Activated naive CD4-positive, alpha-beta T cell treated with anti-CD3 and anti-CD28 coated beads, Interleukin-2, amount 50 U/mL, for 72 hours (primary cell): ENCODE results near the gene GRHL1. TPM values are rescaled to one million over a fixed set of nuclear protein-coding genes. Genes with fewer than 3 reads are reported as not detected.

Source experiments
- ATAC-seq, 2 donors: fragments of 150-1000 bp; cut with Tn5 transposase; 2 replicates each; pipeline ENCODE4 v1.10.0; 2021; ENCODE audit warnings: mild to moderate bottlenecking in 2 of 2, moderate library complexity in 2 of 2
- DNase-seq, 2 donors: peaks; one replicate each; pipeline ENCODE4 v3.0.0; 2021 to 2022; ENCODE audit warnings: low spot score in 2 of 2
- H3K27ac Mint-ChIP-seq, 2 donors: one replicate each; pipeline ENCODE4 v1.8.0; 2022; ENCODE audit warnings: mild to moderate bottlenecking in 2 of 2, mixed read lengths in 2 of 2
- H3K36me3 Mint-ChIP-seq, 2 donors: one replicate each; pipeline ENCODE4 v1.8.0; 2022; ENCODE audit warnings: mixed read lengths in 2 of 2
- H3K9me3 Mint-ChIP-seq, 2 donors: one replicate each; pipeline ENCODE4 v1.8.0; 2022; ENCODE audit warnings: mixed read lengths in 2 of 2
- total RNA-seq, 2 donors: library from RNA; stranded (reverse); gene quantifications; one replicate each; pipeline ENCODE4 v1.2.3, GENCODE V29; 2022

The GRHL1 gene
- total RNA-seq, 2 donors from 2014 or later: 0.59 to 0.88 TPM

DNA sequence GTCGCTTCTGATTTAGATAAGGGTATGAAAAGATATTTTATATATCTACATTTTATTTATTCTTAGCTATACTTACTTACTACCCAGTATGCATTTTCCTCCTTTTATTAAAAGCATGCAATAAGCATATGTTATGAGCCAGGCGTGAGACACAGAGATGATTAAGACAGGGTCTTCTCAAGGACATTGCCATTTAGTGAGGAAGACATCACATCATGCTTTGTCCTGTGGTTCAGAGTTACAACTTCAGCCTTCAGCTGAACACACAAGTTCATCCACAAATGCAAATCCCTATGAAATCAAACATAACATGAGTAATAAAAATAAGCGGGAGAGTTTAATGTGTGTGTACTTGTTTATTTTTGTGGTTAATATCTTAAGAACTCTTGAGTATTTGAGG lies 30.2 kb downstream of the GRHL1 start:
- no peak for ATAC-seq
- Mint-ChIP-seq H3K36me3 (peaks cover 0 to 16% of the 10 kb centered on the region in 2 donors), H3K27ac (no peak overlapping the region), H3K9me3 (peaks cover 0 to 5% of the 10 kb centered on the region in 2 donors)
- DNase-seq: no peak

DNA sequence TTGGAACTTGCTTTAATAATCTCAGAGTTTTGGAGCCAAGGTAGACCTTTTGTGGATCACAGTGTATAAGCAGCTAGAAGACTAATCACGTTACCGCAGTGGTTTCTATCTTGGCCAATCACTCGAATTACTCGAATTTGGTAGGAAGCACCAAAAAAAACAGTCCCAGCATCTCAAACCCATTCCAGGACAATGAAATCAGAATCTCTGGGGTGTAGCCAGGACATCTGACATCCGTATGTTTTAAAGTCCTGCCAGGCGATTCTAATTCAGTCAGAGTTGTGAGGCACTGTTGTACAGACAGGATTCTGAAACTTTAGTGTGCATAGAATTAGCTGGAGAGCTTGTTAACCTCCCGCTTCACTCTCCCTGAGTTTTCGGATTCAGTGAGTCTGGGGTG lies 30.8 kb downstream of the GRHL1 start:
- Mint-ChIP-seq H3K27ac (no peak overlapping the region), H3K36me3 (peaks cover 0 to 15% of the 10 kb centered on the region in 2 donors), H3K9me3 (peaks cover 0 to 5% of the 10 kb centered on the region in 2 donors)
- ATAC-seq (no peak), DNase-seq (no peak)

DNA sequence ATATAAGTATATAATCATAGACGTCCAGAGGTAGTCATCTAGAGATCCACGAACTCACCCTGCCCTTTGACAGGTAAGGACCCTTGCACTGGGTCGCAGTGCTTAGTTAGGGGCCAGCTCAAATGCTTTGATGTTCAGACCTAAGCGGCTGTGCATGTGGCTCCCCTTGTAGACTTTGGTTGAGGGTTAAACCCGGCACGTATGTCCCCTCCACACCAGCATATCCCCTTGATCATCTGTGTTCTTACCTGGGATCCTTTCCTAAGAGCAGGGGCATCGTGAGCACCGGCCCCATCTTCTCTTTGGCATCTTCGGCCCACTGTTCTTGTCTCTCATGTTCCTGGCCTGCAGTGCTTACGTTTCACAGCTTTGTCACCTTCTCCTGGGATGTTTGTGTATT lies 31.4 kb downstream of the GRHL1 start:
- DNase-seq: no peak
- H3K9me3 Mint-ChIP-seq: peaks cover 0 to 5% of the 10 kb centered on the region in 2 donors
- H3K36me3 Mint-ChIP-seq: peaks cover 0 to 9% of the 10 kb centered on the region in 2 donors

DNA sequence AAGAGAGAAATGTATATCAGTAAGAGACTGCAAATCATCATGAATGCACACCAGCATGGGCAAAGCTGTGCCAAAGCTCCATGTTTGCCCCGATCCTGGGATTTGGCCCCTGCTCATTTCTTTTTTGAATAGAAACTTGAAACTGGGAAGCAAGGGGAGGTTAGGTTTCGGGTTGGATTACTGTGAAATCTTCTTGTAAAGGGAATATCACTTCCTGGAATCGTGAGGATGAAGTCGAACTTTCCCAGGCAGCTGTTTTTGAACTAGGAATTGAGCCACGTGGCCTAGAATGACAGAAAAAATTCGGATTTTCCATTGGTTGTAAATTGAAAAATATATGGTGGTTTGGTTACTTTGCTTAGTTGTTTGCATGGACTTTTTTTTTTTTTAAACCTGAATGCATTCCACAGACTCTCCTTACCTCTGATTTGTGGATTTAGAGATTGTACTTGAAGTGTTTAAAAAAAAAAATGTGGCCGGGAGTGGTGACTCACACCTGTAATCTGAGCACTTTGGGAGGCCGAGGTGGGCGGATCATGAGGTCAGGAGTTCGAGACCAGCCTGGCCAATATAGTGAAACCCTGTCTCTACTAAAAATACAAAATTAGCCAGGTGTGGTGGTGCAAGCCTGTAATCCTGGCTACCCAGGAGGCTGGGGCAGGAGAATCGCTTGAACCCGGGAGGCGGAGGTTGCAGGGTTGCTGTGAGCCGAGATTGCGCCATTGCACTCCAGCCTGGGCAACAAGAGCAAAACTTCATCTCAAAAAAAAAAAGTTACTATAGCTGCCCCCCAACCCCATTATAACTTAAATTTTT lies 32.1 kb downstream of the GRHL1 start:
- ATAC-seq (no peak), DNase-seq (no peak)
- Mint-ChIP-seq H3K27ac (no peak overlapping the region), H3K9me3 (no peaks in the 10 kb centered on the region), H3K36me3 (peaks cover 0 to 2% of the 10 kb centered on the region in 2 donors)

More for the DNA sequence above, 31.4 kb downstream of the GRHL1 start:
- ATAC-seq: no peak
- no peak overlapping the region for H3K27ac Mint-ChIP-seq

DNA sequence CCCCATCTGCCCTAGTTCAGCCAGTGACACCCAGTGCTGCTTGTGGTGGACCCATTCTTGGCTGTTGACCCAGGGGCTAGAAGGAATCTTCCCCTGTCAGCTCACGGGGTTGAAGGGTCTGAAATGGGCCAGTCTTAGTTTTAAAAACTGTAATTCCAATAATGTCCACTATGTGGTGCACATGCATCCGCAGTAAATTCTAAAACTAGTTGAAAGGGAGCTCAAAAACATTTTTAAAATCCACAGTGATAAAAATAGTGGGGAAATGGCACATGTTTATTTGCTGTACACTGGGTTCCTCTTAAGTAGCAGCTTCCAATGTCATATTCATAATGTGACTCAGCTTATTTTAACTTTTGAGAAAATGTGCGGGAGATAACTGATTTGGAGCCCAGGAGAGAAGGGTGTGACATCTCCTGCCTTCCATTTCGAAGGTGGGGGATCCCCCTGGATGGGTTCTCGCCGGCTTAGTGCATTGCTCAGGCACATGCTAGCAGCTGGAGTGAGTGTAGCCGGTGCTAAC lies 32.8 kb downstream of the GRHL1 start:
- DNase-seq (no peak), ATAC-seq (peak; percentile 65 to 71)
- Mint-ChIP-seq H3K36me3 (no peaks in the 10 kb centered on the region), H3K27ac (no peak overlapping the region), H3K9me3 (no peaks in the 10 kb centered on the region)

DNA sequence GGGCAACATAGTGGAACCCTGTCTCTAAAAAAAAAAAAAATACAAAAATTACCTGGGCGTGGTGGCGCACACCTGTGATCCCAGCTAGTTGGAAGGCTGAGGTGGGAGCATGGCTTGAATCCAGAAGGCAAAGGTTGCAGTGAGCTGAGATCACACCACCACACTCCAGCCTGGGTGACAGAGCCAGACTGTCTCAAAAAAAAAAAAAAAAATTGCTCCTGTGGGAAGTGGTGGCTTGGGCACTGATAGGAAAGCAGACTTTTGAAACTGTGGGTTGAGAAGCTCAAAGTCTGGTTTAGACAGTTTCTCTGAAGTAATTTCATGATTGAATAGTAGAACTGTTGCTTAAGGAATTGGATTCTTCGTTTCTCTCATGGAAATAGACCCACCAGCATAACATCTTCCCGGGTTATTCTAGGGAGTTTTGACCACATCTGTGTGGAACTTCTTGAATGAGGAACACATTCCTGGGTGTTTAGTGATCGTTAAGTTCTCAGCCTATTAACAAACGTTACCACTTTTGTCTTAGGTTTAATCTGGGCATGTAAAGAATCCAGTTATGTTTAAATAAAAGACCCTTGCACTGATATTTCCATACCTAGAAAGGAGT lies 33.5 kb downstream of the GRHL1 start:
- no peak for DNase-seq
- H3K9me3 Mint-ChIP-seq: no peaks in the 10 kb centered on the region
- no peak for ATAC-seq
- no peaks in the 10 kb centered on the region for H3K36me3 Mint-ChIP-seq
- H3K27ac Mint-ChIP-seq: no peak overlapping the region

DNA sequence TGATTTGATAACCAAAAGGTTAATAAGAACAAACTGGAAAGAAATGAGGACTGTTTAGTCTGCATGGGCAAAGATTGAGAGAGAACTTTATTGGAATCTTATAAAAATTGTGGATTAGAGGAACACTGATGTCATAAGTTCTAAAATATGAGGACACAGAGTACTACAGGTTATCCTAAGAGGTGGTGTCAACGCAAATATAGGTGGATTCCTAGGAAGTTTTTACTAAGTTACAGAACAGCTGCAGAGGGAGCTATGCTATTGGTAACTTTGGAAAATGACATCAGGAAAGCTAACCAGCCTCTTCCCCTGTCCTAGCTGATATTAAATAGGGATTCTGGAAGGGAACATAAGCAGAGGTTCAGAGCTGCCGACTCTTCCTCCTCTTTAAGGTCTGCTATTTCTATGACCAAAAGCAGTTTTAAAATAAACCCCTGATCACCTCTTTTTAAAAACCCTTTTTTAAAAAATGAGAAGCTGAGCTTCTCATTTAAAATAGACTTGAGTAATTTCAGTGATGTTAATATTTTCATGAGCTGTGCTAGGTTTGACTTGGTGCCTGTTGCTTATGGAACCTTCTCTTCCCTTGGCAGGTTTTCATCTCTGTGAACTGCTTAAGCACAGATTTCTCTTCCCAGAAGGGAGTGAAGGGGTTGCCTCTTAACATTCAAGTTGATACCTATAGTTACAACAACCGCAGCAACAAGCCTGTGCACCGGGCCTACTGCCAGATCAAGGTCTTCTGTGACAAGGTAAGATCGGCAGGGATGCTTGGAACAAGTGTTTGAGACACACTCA lies 34.2 kb downstream of the GRHL1 start:
- Mint-ChIP-seq H3K9me3 (no peaks in the 10 kb centered on the region), H3K27ac (no peak overlapping the region), H3K36me3 (no peaks in the 10 kb centered on the region)
- no peak for DNase-seq
- ATAC-seq: no peak

DNA sequence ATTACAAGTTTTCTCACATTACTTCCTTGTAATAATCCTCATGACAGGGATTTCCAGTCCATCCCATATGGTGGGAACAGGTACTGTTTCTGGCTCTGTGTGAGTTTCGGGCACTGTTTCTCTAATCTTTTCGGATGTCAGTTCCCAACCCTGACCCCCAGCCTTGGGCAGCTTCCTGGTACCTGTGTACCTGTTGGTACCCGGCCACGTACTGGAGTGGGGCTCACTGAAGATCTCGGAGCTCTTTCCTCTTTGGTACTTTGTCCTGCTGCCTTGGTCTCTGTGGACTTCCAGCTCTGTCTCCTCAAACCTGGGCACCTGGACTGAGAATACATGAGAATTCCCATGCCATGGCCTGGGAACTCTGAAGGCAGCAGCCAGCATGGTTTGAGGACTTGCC lies 36.8 kb downstream of the GRHL1 start:
- DNase-seq (no peak), ATAC-seq (no peak)
- Mint-ChIP-seq H3K27ac (no peak overlapping the region), H3K36me3 (no peaks in the 10 kb centered on the region), H3K9me3 (no peaks in the 10 kb centered on the region)

DNA sequence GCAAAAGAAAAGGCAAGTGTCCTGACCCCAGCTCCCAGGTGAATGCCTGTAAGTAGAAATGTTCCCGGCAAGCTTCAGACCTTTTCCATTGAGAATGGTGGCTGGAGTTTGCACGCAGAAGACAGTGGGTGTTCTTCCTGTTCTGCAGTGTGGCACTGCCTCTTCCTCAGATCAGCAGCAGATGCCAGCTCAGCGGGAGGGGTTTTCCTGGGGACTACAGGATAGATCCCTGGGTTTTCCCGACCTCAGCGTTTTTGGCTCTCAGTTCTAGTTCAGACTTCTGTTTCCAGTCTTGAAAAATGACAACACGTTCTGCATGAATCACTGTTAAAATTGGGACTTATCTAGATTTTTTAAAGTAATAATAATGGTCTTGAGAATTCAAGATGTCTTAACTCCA lies 39.2 kb downstream of the GRHL1 start:
- DNase-seq (no peak), ATAC-seq (no peak)
- H3K9me3 Mint-ChIP-seq: no peaks in the 10 kb centered on the region
- H3K36me3 Mint-ChIP-seq: no peaks in the 10 kb centered on the region
- no peak overlapping the region for H3K27ac Mint-ChIP-seq

DNA sequence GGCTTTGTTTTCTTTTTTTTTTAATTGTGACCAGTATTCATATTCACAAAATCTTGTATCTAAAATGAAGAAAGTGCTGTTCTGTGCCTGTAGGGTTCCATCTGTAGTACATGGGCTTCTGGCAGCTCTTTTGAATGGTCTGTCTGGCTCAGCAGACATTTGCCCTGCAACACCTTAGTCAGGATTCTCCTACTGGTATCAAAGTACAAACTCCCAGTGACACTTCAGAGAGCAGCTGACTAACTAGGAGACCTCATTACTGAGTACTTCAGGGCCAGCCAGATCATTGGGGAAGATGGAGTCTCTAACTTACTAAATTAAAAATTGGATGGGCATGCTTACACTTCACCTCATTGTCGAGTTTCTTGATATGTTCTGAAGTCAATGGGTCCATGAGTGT lies 39.7 kb downstream of the GRHL1 start:
- ATAC-seq (no peak), DNase-seq (no peak)
- H3K9me3 Mint-ChIP-seq: no peaks in the 10 kb centered on the region
- H3K36me3 Mint-ChIP-seq: no peaks in the 10 kb centered on the region
- H3K27ac Mint-ChIP-seq: no peak overlapping the region

DNA sequence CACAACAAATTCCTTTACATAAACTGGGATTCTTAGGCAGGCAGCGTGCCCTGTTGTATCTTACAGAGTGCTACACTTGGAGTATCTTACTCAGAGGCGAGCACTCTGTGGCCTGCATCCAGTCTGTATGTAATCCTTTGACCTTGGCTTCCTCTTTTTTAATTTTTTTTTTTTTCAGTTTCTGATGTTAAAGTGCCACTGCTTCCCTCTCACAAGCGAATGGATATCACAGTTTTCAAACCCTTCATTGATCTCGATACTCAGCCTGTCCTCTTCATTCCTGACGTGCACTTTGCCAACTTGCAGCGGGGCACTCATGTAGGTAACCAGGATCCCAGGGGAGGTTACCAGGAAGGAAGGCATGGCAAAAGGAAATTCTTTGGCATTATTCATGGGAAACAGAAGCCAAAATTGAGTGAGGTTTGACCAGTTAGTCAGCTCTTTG lies 40.4 kb downstream of the GRHL1 start:
- Mint-ChIP-seq H3K27ac (peak overlapping the region in 1 of 2 donors; percentile 51), H3K36me3 (no peaks in the 10 kb centered on the region), H3K9me3 (no peaks in the 10 kb centered on the region)
- no peak for ATAC-seq
- DNase-seq: no peak

DNA sequence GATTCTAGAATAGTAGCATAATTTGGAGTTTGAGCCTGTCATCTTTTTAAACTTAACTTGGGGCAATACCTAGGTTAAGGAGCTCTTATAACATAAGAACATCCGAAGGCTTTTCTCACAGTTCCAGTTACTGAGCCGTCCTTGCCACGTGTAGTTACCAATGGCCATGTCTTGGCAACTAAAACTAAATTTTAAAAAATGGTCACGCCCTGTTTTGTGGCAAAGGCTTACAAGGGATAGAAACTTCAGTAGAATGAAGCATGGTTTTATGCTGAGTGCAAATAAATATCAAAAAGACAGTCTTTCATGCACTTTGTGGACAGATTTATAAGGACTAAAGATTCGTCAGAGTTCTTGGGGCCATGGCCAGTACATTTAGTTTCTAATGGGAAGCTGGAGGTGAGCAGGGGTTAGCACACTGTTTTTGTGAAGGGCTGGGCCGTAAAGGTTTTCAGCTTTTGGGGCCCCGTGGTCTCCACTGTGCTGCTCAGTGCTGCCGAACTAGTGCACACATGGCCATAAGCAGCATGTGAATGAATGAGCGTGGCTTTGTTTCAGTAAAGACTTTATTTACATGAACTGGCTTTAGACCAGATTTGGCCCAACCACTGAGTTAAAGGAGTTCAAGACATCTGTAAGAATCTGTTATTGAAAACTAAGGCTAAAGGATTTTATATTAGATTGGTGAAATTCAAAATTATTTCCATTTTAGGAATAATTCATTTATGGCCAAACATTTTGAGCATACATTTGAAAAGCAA lies 41.1 kb downstream of the GRHL1 start:
- ATAC-seq: no peak
- Mint-ChIP-seq H3K9me3 (no peaks in the 10 kb centered on the region), H3K27ac (no peak overlapping the region)

DNA sequence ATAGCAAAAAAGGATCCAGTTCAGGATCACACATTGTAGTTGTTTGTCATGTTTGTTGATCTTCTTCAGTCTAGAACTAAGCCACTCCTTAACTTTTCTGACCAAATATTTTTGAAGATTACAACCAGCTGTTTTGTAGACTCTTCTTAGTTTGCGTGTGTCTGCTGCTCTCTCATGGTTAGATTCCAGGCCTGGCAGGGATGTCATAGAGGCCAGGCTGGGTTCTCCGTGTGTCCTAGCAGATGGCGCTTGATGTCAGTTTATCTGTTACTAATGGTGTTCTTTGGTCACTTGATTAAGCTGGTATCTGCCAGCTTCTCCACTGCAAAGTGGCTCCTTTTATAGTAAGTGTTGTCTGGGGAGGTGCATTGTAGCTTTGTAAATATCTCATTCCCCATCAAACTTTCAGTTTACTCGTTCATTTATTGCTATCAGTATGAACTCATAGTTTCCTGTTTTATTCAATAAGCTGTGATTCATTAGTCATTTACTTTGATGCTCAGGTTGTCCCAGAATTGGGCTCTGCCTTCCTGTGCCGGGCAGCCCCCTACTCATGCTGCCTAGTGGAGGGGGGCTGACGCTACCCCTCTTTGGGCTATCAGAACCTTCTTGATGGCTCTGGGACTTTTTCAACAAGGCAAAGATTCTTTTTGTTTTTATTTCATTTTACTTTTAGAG lies 42.1 kb downstream of the GRHL1 start:
- Mint-ChIP-seq H3K36me3 (no peaks in the 10 kb centered on the region), H3K27ac (peak overlapping the region in 1 of 2 donors; percentile 81), H3K9me3 (no peaks in the 10 kb centered on the region)
- DNase-seq (no peak), ATAC-seq (peak; percentile 20 to 97)

More for the DNA sequence above, 41.1 kb downstream of the GRHL1 start:
- no peaks in the 10 kb centered on the region for H3K36me3 Mint-ChIP-seq
- DNase-seq: no peak

DNA sequence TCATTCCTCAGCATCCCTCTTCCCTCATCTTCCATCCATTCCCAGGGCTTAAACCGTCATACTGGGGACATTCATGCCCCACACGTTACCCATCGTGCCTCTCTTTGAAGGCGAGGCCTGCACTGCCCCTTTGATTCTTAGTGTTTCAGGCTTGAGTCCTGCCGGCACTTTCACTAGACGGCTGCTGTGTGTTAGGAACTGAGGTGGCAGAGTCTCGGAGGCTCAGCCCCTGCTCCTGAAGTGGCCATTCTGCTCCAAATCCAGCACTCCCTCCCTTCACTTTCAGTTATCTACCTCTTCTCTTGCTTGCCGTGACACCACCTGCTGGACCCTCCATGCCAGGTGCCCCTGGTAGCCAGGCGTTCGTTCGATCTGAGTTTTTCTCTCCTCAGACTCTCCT lies 43.0 kb downstream of the GRHL1 start:
- Mint-ChIP-seq H3K36me3 (no peaks in the 10 kb centered on the region), H3K9me3 (no peaks in the 10 kb centered on the region), H3K27ac (peak overlapping the region; percentile 5 to 70)
- DNase-seq (no peak), ATAC-seq (no peak)

DNA sequence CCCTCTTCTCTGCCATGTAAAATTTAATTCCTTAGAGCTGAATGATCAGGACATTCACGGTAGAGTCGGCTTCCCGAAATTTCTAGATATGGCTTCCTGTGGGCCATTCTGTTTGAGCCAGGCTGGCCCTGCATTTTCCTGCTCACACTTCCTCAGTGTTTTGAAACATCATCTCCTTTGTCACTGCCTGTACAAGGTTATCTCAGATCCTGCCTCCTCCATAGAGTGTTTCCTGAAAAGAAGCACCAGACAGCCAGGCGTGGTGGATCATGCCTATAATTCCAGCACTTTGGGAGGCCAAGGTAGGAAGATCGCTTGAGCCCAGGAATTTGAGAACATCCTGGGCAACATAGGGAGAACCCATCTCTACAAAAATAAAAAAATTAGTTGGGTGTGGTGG lies 43.6 kb downstream of the GRHL1 start:
- ATAC-seq (no peak), DNase-seq (no peak)
- H3K27ac Mint-ChIP-seq: peak overlapping the region; percentile 5 to 33
- H3K36me3 Mint-ChIP-seq: no peaks in the 10 kb centered on the region
- no peaks in the 10 kb centered on the region for H3K9me3 Mint-ChIP-seq

DNA sequence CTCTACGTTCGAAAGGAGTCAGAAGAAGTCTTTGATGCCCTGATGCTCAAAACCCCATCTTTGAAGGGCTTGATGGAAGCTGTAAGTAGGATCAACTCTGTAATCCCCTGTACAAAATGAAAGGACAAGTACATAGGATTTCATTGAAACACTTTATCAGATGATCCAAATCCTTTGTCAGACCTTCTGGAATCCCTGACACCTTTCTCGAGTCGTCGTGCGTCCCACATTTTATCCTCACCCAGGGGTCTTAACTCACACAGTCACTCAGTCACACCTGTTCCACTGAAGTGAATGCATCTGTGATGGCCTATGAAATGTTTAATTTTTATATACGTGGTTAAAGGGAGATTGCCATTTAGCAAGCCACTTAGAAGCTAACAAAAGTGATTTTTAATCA lies 44.8 kb downstream of the GRHL1 start:
- no peak overlapping the region for H3K27ac Mint-ChIP-seq
- no peaks in the 10 kb centered on the region for H3K9me3 Mint-ChIP-seq
- DNase-seq: no peak
- H3K36me3 Mint-ChIP-seq: no peaks in the 10 kb centered on the region
- ATAC-seq: no peak
